GM23338 (cell line): ENCODE measurements around the gene USP32. TPM values are rescaled to one million over a fixed set of nuclear protein-coding genes. Genes with fewer than 3 reads are reported as not detected.

Experiments
- ATAC-seq: fragments of 200-7000 bp; cut with Tn5 transposase; 3 replicates; pipeline ENCODE4 v1.9.1; 2020
- DNase-seq: peaks from one replicate; pipeline ENCODE4 v3.0.0-alpha.2; 2015; ENCODE audit warnings: low spot score
- H2AFZ ChIP-seq: fragments of 200-600 bp; sonication (generic); 2 replicates; pipeline ENCODE4 v1.8.0; 2016; ENCODE audit warnings: antibody characterized with exemption, mild to moderate bottlenecking, moderate library complexity
- H3F3A ChIP-seq: fragments of 200-600 bp; sonication (generic); replicated peaks from 2 replicates; pipeline ENCODE4 v1.8.0; 2017; ENCODE audit warnings: antibody characterized with exemption, mixed run types, low read depth
- H3K27ac ChIP-seq: fragments of 200-600 bp; sonication (generic); 2 replicates; pipeline ENCODE4 v1.6.1; 2016; ENCODE audit warnings: low read depth
- H3K27me3 ChIP-seq: fragments of 200-600 bp; sonication (generic); 2 replicates; pipeline ENCODE4 v1.8.0; 2016; ENCODE audit warnings: mild to moderate bottlenecking, mixed run types, moderate library complexity; ENCODE audit not compliant: insufficient read depth
- H3K36me3 ChIP-seq: fragments of 200-600 bp; sonication (generic); 2 replicates; pipeline ENCODE4 v1.8.0; 2016; ENCODE audit warnings: mild to moderate bottlenecking; ENCODE audit not compliant: insufficient read depth
- H3K4me1 ChIP-seq: fragments of 200-600 bp; sonication (generic); 2 replicates; pipeline ENCODE4 v1.8.0; 2016; ENCODE audit warnings: mild to moderate bottlenecking, moderate library complexity; ENCODE audit not compliant: insufficient read depth
- H3K4me2 ChIP-seq: fragments of 200-600 bp; sonication (generic); 2 replicates; pipeline ENCODE4 v1.7.1; 2017; ENCODE audit warnings: mixed run types
- H3K4me3 ChIP-seq: fragments of 200-600 bp; sonication (generic); 2 replicates; pipeline ENCODE4 v1.6.1; 2016; ENCODE audit warnings: mixed run types
- H3K79me2 ChIP-seq: fragments of 200-600 bp; sonication (generic); replicated peaks from 2 replicates; pipeline ENCODE4 v1.8.0; 2017; ENCODE audit warnings: mild to moderate bottlenecking; ENCODE audit not compliant: insufficient read depth
- H3K9me2 ChIP-seq: fragments of 200-600 bp; sonication (generic); 2 replicates; pipeline ENCODE4 v1.8.0; 2017; ENCODE audit not compliant: insufficient read depth
- H4K20me1 ChIP-seq: fragments of 200-600 bp; sonication (generic); replicated peaks from 2 replicates; pipeline ENCODE4 v1.8.0; 2017; ENCODE audit warnings: mild to moderate bottlenecking; ENCODE audit not compliant: insufficient read depth
- H3K27ac Mint-ChIP-seq: 2 replicates; pipeline ENCODE4 v1.8.0; 2020; ENCODE audit warnings: inconsistent platforms, mild to moderate bottlenecking, moderate library complexity, mixed read lengths
- H3K27me3 Mint-ChIP-seq: 3 replicates; pipeline ENCODE4 v1.8.0; 2022; ENCODE audit warnings: low read depth, mild to moderate bottlenecking, moderate library complexity, mixed read lengths, inconsistent platforms; ENCODE audit not compliant: insufficient read depth, poor library complexity
- H3K36me3 Mint-ChIP-seq: 3 replicates; pipeline ENCODE4 v1.8.0; 2021; ENCODE audit warnings: low read depth, mild to moderate bottlenecking, inconsistent platforms, moderate library complexity, mixed read lengths
- H3K4me1 Mint-ChIP-seq: 3 replicates; pipeline ENCODE4 v1.8.0; 2020; ENCODE audit warnings: mild to moderate bottlenecking, inconsistent platforms, mixed read lengths
- H3K4me3 Mint-ChIP-seq: 3 replicates; pipeline ENCODE4 v1.8.0; 2021; ENCODE audit warnings: moderate library complexity, mild to moderate bottlenecking, inconsistent platforms, mixed read lengths
- H3K9me3 Mint-ChIP-seq: 3 replicates; pipeline ENCODE4 v1.8.0; 2020; ENCODE audit warnings: moderate library complexity, mild to moderate bottlenecking, inconsistent platforms, mixed read lengths
- CREB1 ChIP-seq: fragments of 250-450 bp; sonication (Bioruptor Pico); IDR thresholded peaks from 2 replicates; pipeline ENCODE4 v1.5.0; 2020; ENCODE audit warnings: low read depth, mild to moderate bottlenecking, moderate library complexity
- ETS1 ChIP-seq: IDR thresholded peaks from 2 replicates; pipeline ENCODE4 v1.6.1; 2016; ENCODE audit warnings: antibody characterized with exemption
- EZH2 ChIP-seq: fragments of 200-600 bp; sonication (generic); IDR thresholded peaks from one replicate; pipeline ENCODE4 v1.8.0; 2017; ENCODE audit warnings: antibody characterized with exemption, mild to moderate bottlenecking, low read depth; ENCODE audit not compliant: unreplicated experiment
- EZH2phosphoT487 ChIP-seq: fragments of 200-600 bp; sonication (generic); IDR thresholded peaks from one replicate; pipeline ENCODE4 v1.8.1; 2018; ENCODE audit warnings: antibody characterized with exemption; ENCODE audit not compliant: unreplicated experiment
- JUNB ChIP-seq: IDR thresholded peaks from one replicate; pipeline ENCODE4 v1.6.1; 2016; ENCODE audit warnings: antibody characterized with exemption; ENCODE audit not compliant: unreplicated experiment
- NANOG ChIP-seq: IDR thresholded peaks from 2 replicates; pipeline ENCODE4 v1.6.1; 2016; ENCODE audit warnings: antibody characterized with exemption, borderline replicate concordance
- POLR2AphosphoS5 ChIP-seq: IDR thresholded peaks from 2 replicates; pipeline ENCODE4 v1.6.1; 2016; ENCODE audit warnings: antibody characterized with exemption, low read depth
- REST ChIP-seq: IDR thresholded peaks from one replicate; pipeline ENCODE4 v1.6.1; 2018; ENCODE audit warnings: antibody characterized with exemption; ENCODE audit not compliant: unreplicated experiment
- STAT1 ChIP-seq: IDR thresholded peaks from one replicate; pipeline ENCODE4 v1.6.1; 2016; ENCODE audit warnings: antibody characterized with exemption; ENCODE audit not compliant: unreplicated experiment
- ZNF114 ChIP-seq: fragments of 250-450 bp; sonication (Bioruptor Pico); IDR thresholded peaks from 2 replicates; pipeline ENCODE4 v1.5.0; 2020; ENCODE audit warnings: mild to moderate bottlenecking, moderate library complexity
- polyA plus RNA-seq: library from polyadenylated mRNA; unstranded; fragments of >200 nt; fragmentation: Nextera tagmentation; extraction: Ambion mirVana; gene quantifications from 2 replicates; pipeline ENCODE4 v1.2.1, GENCODE V29; 2016
- total RNA-seq: library from RNA; depleted of rRNA; stranded (reverse); fragments of >200 nt; shearing (Covaris generic); gene quantifications from 2 replicates; pipeline ENCODE4 v1.2.3, GENCODE V29; 2014
- TF ChIP-seq, protein P1 (sequence below), 2 experiments: fragments of 200-600 bp in 1 of 2; sonication (generic) in 1 of 2; conservative IDR thresholded peaks; 2 replicates each; pipeline versions ENCODE4 v1.5.1 to v1.6.1; 2016 to 2017; ENCODE audit warnings: antibody characterized with exemption in 2 of 2, low read depth in 2 of 2, mild to moderate bottlenecking in 2 of 2, moderate library complexity in 1 of 2

The USP32 gene
- total and polyA plus RNA-seq, 2 experiments from 2014 or later: 43.6 to 129 TPM

GRCh38 chr17:60327134-60327900 is 64.6 kb downstream of the USP32 start:
- ATAC-seq (peak; percentile 84), DNase-seq (peak; percentile 66)
- H3K9me3 Mint-ChIP-seq: no peaks in the 10 kb centered on the region; the same call in 1 of the 3 replicates
- no peaks in the 10 kb centered on the region for H3K9me2 ChIP-seq
- H3F3A ChIP-seq: 0 out of 2 replicates have a peak, but pooled peaks cover 3% of the 10 kb centered on the region
- no peaks in the 10 kb centered on the region for H3K27me3 ChIP-seq
- H3K4me3 ChIP-seq: no peak overlapping the region
- TF ChIP-seq CREB1 (CRISPR knock-in tag) (no peak), ETS1 (no peak), STAT1 (no peak)
- H3K4me1 ChIP-seq: peaks cover 11% of the 10 kb centered on the region
- H3K79me2 ChIP-seq: peaks cover 94% of the 10 kb centered on the region
- no peak overlapping the region for H3K27ac ChIP-seq
- H3K36me3 ChIP-seq: no peaks in the 10 kb centered on the region
- H3K27me3 Mint-ChIP-seq: peaks cover 5% of the 10 kb centered on the region
- H3K4me2 ChIP-seq: peak overlapping the region; percentile 34; the same call in 1 of the 2 replicates
- H2AFZ ChIP-seq: no peak overlapping the region
- H3K4me3 Mint-ChIP-seq: peak overlapping the region; percentile 38; the same call in 1 of the 3 replicates
- H4K20me1 ChIP-seq: peaks cover 65% of the 10 kb centered on the region
- peak overlapping the region; percentile 66; the same call in 1 of the 2 replicates for H3K27ac Mint-ChIP-seq
- H3K36me3 Mint-ChIP-seq: peaks cover 42% of the 10 kb centered on the region
- H3K4me1 Mint-ChIP-seq: peaks cover 10% of the 10 kb centered on the region

DNA sequence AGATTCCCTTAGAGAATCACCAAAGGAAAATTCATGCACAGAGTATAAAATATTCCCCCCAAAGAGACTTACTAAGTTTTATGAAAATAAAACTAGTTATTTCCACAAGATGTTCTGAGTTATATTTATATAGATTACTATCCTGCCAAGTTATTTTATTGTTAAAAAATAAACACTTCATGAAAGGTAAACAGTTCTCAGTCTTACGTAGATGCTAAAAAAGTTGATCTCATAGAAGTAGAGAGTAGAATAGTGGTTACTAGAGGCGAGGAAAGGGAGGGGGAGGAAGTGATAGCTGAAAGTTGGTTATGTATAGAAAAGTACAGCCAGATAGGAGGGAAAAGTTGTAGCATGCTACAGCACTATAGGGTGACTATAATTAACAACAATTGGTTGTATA is 65.2 kb downstream of the USP32 start:
- H3K4me3 ChIP-seq: no peak overlapping the region
- no peak overlapping the region for H3K27ac Mint-ChIP-seq
- H3K36me3 ChIP-seq: no peaks in the 10 kb centered on the region
- 0 out of 2 replicates have a peak, but pooled peaks cover 3% of the 10 kb centered on the region for H3F3A ChIP-seq
- peaks cover 13% of the 10 kb centered on the region for H3K4me1 Mint-ChIP-seq
- peaks cover 37% of the 10 kb centered on the region for H3K36me3 Mint-ChIP-seq
- peaks cover 94% of the 10 kb centered on the region for H3K79me2 ChIP-seq
- H3K27me3 ChIP-seq: no peaks in the 10 kb centered on the region
- no peaks in the 10 kb centered on the region for H3K9me2 ChIP-seq
- no peak for DNase-seq
- H3K27ac ChIP-seq: 0 out of 2 replicates have a peak overlapping the region, but pooled peaks have one; percentile 0
- ATAC-seq: no peak
- H3K9me3 Mint-ChIP-seq: no peaks in the 10 kb centered on the region; the same call in 1 of the 3 replicates
- H2AFZ ChIP-seq: no peak overlapping the region
- peaks cover 5% of the 10 kb centered on the region for H3K27me3 Mint-ChIP-seq
- H3K4me2 ChIP-seq: no peak overlapping the region
- H3K4me3 Mint-ChIP-seq: no peak overlapping the region; the same call in 2 of the 3 replicates
- H4K20me1 ChIP-seq: peaks cover 65% of the 10 kb centered on the region
- H3K4me1 ChIP-seq: peaks cover 15% of the 10 kb centered on the region
- TF ChIP-seq EZH2phosphoT487: no peak
- TF ChIP-seq NANOG: no peak
- TF ChIP-seq, protein P1, sequence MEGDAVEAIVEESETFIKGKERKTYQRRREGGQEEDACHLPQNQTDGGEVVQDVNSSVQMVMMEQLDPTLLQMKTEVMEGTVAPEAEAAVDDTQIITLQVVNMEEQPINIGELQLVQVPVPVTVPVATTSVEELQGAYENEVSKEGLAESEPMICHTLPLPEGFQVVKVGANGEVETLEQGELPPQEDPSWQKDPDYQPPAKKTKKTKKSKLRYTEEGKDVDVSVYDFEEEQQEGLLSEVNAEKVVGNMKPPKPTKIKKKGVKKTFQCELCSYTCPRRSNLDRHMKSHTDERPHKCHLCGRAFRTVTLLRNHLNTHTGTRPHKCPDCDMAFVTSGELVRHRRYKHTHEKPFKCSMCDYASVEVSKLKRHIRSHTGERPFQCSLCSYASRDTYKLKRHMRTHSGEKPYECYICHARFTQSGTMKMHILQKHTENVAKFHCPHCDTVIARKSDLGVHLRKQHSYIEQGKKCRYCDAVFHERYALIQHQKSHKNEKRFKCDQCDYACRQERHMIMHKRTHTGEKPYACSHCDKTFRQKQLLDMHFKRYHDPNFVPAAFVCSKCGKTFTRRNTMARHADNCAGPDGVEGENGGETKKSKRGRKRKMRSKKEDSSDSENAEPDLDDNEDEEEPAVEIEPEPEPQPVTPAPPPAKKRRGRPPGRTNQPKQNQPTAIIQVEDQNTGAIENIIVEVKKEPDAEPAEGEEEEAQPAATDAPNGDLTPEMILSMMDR (conservative IDR thresholded peaks at IDR 0.05; ENCODE audit: low read depth in 2 of 2): no peak
- no peak for TF ChIP-seq POLR2AphosphoS5
- no peak for TF ChIP-seq JUNB
- TF ChIP-seq ETS1: no peak
- no peak for TF ChIP-seq EZH2
- TF ChIP-seq REST: no peak
- no peak for TF ChIP-seq STAT1
- TF ChIP-seq ZNF114 (CRISPR knock-in tag): no peak
